Activated naive CD4-positive, alpha-beta T cell treated with anti-CD3 and anti-CD28 coated beads, Interleukin-2, amount 10 ng/mL, durations not matched to agents 7 days and 5 days (primary cell): ENCODE data around the gene NHSL1.

Source experiments
- CTCF ChIA-PET: fragments of 350-600 bp; sonication (Branson Sonifier 250); formaldehyde crosslinking; loops from one replicate; lab custom pipeline; 2021; ENCODE audit warnings: antibody characterized with exemption; lab: Charles Lee
- DNase-seq: peaks from one replicate; pipeline ENCODE4 v3.0.0-alpha.2; 2020
- H3K27ac Mint-ChIP-seq: one replicate; pipeline ENCODE4 v1.8.0; 2021; ENCODE audit warnings: mild to moderate bottlenecking, moderate library complexity, mixed read lengths
- H3K27me3 Mint-ChIP-seq: one replicate; pipeline ENCODE4 v1.8.0; 2021; ENCODE audit warnings: mild to moderate bottlenecking, mixed read lengths
- H3K36me3 Mint-ChIP-seq: one replicate; pipeline ENCODE4 v1.8.0; 2021; ENCODE audit warnings: mixed read lengths
- H3K4me1 Mint-ChIP-seq: one replicate; pipeline ENCODE4 v1.8.0; 2021; ENCODE audit warnings: mixed read lengths
- H3K4me3 Mint-ChIP-seq: one replicate; pipeline ENCODE4 v1.8.0; 2021; ENCODE audit warnings: mild to moderate bottlenecking, moderate library complexity, mixed read lengths
- H3K9me3 Mint-ChIP-seq: one replicate; pipeline ENCODE4 v1.8.0; 2021; ENCODE audit warnings: mixed read lengths

Gene NHSL1

DNA sequence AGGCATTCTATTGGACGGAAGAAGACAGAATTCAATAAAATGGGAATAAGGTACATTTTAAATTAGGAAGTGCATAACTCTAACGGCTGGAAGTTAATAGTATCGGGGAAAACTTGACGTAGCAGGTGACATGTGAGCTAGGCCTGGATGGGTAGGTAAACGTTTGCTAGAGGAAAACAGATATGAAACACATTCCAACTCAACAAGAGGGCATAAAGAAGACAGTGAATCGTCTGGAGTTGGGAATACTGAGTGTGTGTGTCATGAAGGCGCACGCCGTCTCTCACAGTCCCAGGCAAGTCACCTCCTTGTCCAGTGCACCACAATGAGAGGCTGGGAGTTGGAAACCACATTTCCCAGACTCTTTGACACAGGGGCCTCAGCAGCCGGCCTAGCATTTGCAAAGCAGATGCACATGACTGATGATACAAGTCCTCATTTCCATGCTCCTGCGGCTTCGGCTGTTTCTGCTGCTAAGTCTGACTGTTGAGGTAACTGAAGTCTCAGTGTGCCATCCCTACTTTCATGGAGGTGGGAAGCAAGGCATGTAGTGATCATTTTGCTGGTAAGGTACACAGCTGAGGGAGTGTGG, 16.5 kb upstream of the NHSL1 start:
- H3K27me3 Mint-ChIP-seq = peaks cover 8% of the 10 kb centered on the region
- peaks cover 15% of the 10 kb centered on the region for H3K4me1 Mint-ChIP-seq
- no peak for DNase-seq
- H3K27ac Mint-ChIP-seq = no peak overlapping the region
- H3K36me3 Mint-ChIP-seq = no peaks in the 10 kb centered on the region
- no peaks in the 10 kb centered on the region for H3K9me3 Mint-ChIP-seq
- H3K4me3 Mint-ChIP-seq = no peak overlapping the region
- CTCF ChIA-PET = interaction anchor here (2.2 to 8.4 kb wide), 3 partner anchors 87 to 399 kb away, joined by 8 to 106 read pairs (median 44); no protein-coding TSS in a partner anchor

GRCh38 chr6:138514860-138515540, 15.7 kb upstream of the NHSL1 start:
- H3K4me3 Mint-ChIP-seq = no peak overlapping the region
- H3K27me3 Mint-ChIP-seq = peaks cover 8% of the 10 kb centered on the region
- peak overlapping the region; percentile 31 for H3K27ac Mint-ChIP-seq
- no peaks in the 10 kb centered on the region for H3K9me3 Mint-ChIP-seq
- peaks cover 15% of the 10 kb centered on the region for H3K4me1 Mint-ChIP-seq
- CTCF ChIA-PET = interaction anchor here (4.6 to 8.4 kb wide), 2 partner anchors 86 to 398 kb away, joined by 44 to 106 read pairs; no protein-coding TSS in a partner anchor
- H3K36me3 Mint-ChIP-seq = no peaks in the 10 kb centered on the region
- DNase-seq = peak; percentile 57

- Mint-ChIP-seq H3K4me1 (peaks cover 19% of the 10 kb centered on the region), H3K4me3 (no peak overlapping the region), H3K27ac (no peak overlapping the region), H3K27me3 (peaks cover 5% of the 10 kb centered on the region), H3K36me3 (no peaks in the 10 kb centered on the region), H3K9me3 (no peaks in the 10 kb centered on the region)
- CTCF ChIA-PET = interaction anchor here (0.6 to 8.7 kb wide), 3 partner anchors 84 to 511 kb away, joined by 3 to 153 read pairs (median 3); no protein-coding TSS in a partner anchor
- no peak for DNase-seq
Observed at GRCh38 chr6:138512609-138513008, 13.3 kb upstream of the NHSL1 start.

- DNase-seq = no peak
- peaks cover 4% of the 10 kb centered on the region for H3K27me3 Mint-ChIP-seq
- no peaks in the 10 kb centered on the region for H3K36me3 Mint-ChIP-seq
- no peaks in the 10 kb centered on the region for H3K9me3 Mint-ChIP-seq
- H3K4me1 Mint-ChIP-seq = peaks cover 13% of the 10 kb centered on the region
- CTCF ChIA-PET = interaction anchor here (0.5 to 8.7 kb wide), 18 partner anchors 9 to 394 kb away, joined by 3 to 153 read pairs (median 4); partner anchors contain the start of gene HEBP2
- H3K27ac Mint-ChIP-seq = no peak overlapping the region
- H3K4me3 Mint-ChIP-seq = no peak overlapping the region
Observed at GRCh38 chr6:138510093-138510492, 10.8 kb upstream of the NHSL1 start.

GRCh38 chr6:138509371-138509770, 10.1 kb upstream of the NHSL1 start:
- peaks cover 4% of the 10 kb centered on the region for H3K27me3 Mint-ChIP-seq
- H3K36me3 Mint-ChIP-seq = no peaks in the 10 kb centered on the region
- H3K4me3 Mint-ChIP-seq = no peak overlapping the region
- DNase-seq = peak; percentile 70
- CTCF ChIA-PET = interaction anchor here (0.5 to 8.7 kb wide), 26 partner anchors 8 to 393 kb away, joined by 3 to 153 read pairs (median 4); partner anchors contain the start of gene HEBP2
- H3K9me3 Mint-ChIP-seq = no peaks in the 10 kb centered on the region
- peaks cover 6% of the 10 kb centered on the region for H3K4me1 Mint-ChIP-seq
- no peak overlapping the region for H3K27ac Mint-ChIP-seq

DNA sequence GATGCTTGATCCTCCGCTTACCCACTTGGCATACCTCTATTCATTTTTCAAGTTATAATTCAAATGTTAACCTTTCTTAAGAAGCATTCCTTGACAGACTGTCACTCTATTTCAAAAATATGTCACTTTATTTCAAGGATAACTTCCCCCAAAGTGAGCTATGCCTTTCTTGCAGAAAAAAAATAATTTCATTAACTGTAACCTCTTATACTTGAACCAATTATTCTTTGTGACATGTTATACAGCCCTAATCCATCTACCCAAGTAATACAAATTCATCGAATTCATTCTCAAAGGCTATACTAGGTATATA, 9.3 kb upstream of the NHSL1 start:
- peaks cover 4% of the 10 kb centered on the region for H3K27me3 Mint-ChIP-seq
- DNase-seq = no peak
- H3K36me3 Mint-ChIP-seq = no peaks in the 10 kb centered on the region
- peaks cover 4% of the 10 kb centered on the region for H3K4me1 Mint-ChIP-seq
- H3K4me3 Mint-ChIP-seq = no peak overlapping the region
- CTCF ChIA-PET = interaction anchor here (0.7 to 8.7 kb wide), 25 partner anchors 7 to 393 kb away, joined by 3 to 153 read pairs (median 4); partner anchors contain the start of gene HEBP2
- no peaks in the 10 kb centered on the region for H3K9me3 Mint-ChIP-seq
- H3K27ac Mint-ChIP-seq = no peak overlapping the region

DNA sequence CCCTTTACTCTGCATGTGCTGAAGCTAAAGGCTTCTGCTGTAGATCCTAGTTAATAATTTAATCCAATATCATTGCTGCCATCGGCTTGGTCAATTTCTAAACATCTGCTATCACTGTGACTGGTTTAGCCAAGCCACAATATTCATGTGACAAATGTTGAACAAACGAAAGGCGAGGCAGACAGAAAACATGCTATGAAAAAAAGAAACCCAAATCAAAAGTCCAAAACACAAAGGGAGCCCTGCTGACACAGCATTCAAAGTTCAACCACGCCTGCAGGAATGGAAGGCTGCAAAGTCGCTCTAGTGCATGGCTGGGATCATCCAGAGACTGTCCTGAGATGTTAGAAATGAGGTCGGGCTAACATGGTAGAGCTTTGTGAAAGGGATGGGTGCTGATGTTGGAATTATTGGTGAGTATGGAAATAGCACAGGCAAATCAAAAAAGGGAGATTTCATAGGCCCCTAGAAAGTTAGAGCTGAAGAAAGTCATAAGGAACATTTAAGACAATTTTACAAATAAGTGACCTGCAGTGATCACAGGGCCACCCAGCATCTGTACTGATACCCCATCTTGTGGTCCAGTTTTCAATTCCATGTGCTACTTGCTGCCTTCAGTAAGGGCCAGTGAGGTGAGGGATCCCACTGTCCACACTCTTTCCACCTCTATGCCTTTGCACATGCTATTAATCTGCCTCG, 8.8 kb upstream of the NHSL1 start:
- no peak overlapping the region for H3K27ac Mint-ChIP-seq
- CTCF ChIA-PET = interaction anchor here (0.6 to 8.7 kb wide), 14 partner anchors 10 to 392 kb away, joined by 3 to 153 read pairs (median 4); no protein-coding TSS in a partner anchor
- H3K4me1 Mint-ChIP-seq = peaks cover 4% of the 10 kb centered on the region
- no peaks in the 10 kb centered on the region for H3K9me3 Mint-ChIP-seq
- peaks cover 4% of the 10 kb centered on the region for H3K27me3 Mint-ChIP-seq
- no peaks in the 10 kb centered on the region for H3K36me3 Mint-ChIP-seq
- no peak overlapping the region for H3K4me3 Mint-ChIP-seq
- DNase-seq = no peak

DNA sequence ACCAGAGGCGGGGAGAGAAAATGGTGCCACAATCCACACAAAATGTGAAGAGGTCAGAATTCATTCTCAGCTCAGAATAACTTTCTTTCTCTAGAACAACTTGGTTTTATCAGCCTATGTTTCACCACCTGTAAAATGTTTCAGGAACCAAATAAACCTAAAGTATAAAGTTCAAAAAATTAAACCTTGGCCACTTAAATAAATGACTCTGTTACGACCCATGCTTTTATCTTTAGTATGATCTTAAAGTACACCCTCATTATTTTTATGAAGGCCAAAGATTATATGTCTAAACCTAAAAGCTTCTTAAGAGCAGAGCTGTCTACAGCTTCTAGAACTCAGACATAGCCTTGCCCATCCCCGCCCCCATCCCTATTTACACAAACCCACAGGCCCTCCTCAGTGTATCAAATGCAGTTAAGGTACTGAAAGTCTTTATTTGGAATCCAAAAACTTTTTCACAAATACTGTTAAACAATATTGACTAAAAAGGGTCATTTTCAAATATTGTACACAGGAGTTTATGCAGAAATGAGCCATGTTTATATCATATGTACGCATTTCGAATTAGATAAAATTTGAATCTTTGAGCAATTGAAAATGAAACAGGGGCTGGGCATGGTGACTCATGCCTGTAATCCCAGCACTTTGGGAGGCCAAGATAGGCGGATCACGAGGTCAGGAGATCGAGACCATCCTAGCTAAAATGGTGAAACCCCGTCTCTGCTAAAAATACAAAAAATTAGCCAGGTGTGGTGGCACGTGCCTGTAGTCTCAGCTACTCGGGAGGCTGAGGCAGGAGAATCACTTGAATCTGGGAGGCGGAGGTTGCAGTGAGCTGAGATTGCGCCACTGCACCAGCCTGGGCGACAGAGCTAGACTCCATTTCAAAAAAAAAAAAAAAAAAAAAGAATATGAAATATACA, 5.7 kb upstream of the NHSL1 start:
- CTCF ChIA-PET = interaction anchor here (0.9 to 8.7 kb wide), 3 partner anchors 16 to 392 kb away, joined by 3 to 153 read pairs (median 3); no protein-coding TSS in a partner anchor
- no peak for DNase-seq
- no peak overlapping the region for H3K27ac Mint-ChIP-seq
- no peaks in the 10 kb centered on the region for H3K36me3 Mint-ChIP-seq
- H3K4me1 Mint-ChIP-seq = peaks cover 4% of the 10 kb centered on the region
- H3K4me3 Mint-ChIP-seq = no peak overlapping the region
- no peaks in the 10 kb centered on the region for H3K9me3 Mint-ChIP-seq
- H3K27me3 Mint-ChIP-seq = peaks cover 4% of the 10 kb centered on the region

- H3K4me1 Mint-ChIP-seq = peaks cover 3% of the 10 kb centered on the region
- no peak overlapping the region for H3K4me3 Mint-ChIP-seq
- peaks cover 4% of the 10 kb centered on the region for H3K27me3 Mint-ChIP-seq
- no peaks in the 10 kb centered on the region for H3K9me3 Mint-ChIP-seq
- CTCF ChIA-PET = interaction anchor here (1.2 to 8.7 kb wide), 2 partner anchors 75 to 391 kb away, joined by 3 to 153 read pairs; no protein-coding TSS in a partner anchor
- no peak overlapping the region for H3K27ac Mint-ChIP-seq
- H3K36me3 Mint-ChIP-seq = no peaks in the 10 kb centered on the region
- no peak for DNase-seq
Observed at GRCh38 chr6:138503881-138504680, 4.8 kb upstream of the NHSL1 start.

GRCh38 chr6:138502546-138502945, 3.3 kb upstream of the NHSL1 start:
- CTCF ChIA-PET = interaction anchor here (1.0 kb wide), 1 partner anchor 73 kb away, joined by 3 read pairs; no protein-coding TSS in a partner anchor
- no peak overlapping the region for H3K27ac Mint-ChIP-seq
- peaks cover 3% of the 10 kb centered on the region for H3K4me1 Mint-ChIP-seq
- no peaks in the 10 kb centered on the region for H3K36me3 Mint-ChIP-seq
- no peaks in the 10 kb centered on the region for H3K9me3 Mint-ChIP-seq
- no peak for DNase-seq
- no peak overlapping the region for H3K4me3 Mint-ChIP-seq
- peaks cover 9% of the 10 kb centered on the region for H3K27me3 Mint-ChIP-seq

DNA sequence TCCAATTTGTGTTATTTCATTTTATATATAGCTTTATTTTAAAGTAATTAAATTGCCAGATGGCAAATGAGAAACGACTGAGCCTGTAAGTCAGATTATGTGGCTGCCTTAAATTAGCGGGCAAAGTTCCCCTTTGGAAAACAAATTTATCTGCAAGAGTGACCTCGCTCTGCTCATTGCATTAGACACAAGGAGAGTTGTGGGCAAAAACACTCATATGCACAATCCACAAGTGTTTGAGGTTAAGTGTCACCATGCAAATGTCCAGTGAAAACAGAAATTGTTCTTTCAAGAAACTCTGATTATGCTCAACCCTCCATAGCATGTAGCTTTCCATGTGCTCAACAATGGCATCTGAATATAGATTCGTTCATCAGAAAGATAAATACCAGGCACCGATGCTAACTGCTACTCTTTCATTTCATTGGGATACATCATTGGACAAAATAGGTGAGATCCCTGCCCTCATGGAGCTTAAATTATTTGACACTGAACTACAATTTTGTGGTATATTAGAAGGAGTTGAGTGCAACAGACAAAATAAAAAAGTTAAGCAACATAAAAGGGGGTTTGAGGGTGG, 1.7 kb upstream of the NHSL1 start:
- H3K9me3 Mint-ChIP-seq = no peaks in the 10 kb centered on the region
- H3K27me3 Mint-ChIP-seq = peaks cover 9% of the 10 kb centered on the region
- H3K4me1 Mint-ChIP-seq = peaks cover 3% of the 10 kb centered on the region
- H3K27ac Mint-ChIP-seq = no peak overlapping the region
- H3K4me3 Mint-ChIP-seq = no peak overlapping the region
- no peaks in the 10 kb centered on the region for H3K36me3 Mint-ChIP-seq
- DNase-seq = no peak
- CTCF ChIA-PET = interaction anchor here (1.0 to 1.6 kb wide), 4 partner anchors 8 to 73 kb away, joined by 3 to 5 read pairs (median 4); no protein-coding TSS in a partner anchor

DNA sequence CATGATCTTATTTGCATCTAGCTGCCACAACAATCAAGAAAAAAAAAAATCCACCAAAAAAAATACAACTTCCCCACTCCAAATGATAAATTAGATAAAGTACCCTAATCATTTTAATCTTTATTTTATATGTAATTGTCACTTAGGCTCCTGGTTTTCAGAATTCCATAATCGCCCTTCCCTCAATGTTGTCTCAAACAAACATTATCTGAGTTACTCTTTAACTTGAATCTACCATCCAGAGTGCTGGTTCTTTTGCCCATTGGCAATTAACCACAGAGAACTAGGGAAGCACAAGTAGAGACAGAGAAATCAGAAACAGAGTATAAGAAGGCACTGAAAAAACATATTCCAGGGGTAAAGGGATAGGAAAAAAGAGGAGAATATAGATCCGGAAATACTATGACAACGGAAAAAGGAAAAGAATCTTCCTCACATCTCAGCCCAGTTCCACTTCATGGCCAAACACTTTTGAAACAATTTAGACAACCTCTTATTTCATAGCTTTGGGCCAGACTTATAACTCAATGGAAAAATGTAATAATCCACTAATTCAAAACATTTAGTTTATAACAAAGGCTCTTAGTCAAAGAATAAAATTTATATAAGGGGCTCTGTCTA, 861 bp upstream of the NHSL1 start:
- Mint-ChIP-seq H3K36me3 (no peaks in the 10 kb centered on the region), H3K27ac (no peak overlapping the region), H3K9me3 (no peaks in the 10 kb centered on the region), H3K27me3 (peaks cover 9% of the 10 kb centered on the region), H3K4me1 (peaks cover 3% of the 10 kb centered on the region), H3K4me3 (no peak overlapping the region)
- no peak for DNase-seq
- CTCF ChIA-PET = interaction anchor here (1.1 to 1.6 kb wide), 3 partner anchors 70 to 73 kb away, joined by 3 to 5 read pairs (median 3); no protein-coding TSS in a partner anchor
